Measurements from ENCODE around the gene IMPG2.

- TF ChIP-seq CTCF (IDR thresholded peaks at IDR 0.05): no peak
- TF ChIP-seq EP300 (IDR thresholded peaks at IDR 0.05): no peak
These were observed 58.9 kb downstream of the IMPG2 start for GRCh38 chr3:101261506-101261905.
